ENCODE data around the gene ACP7.
"Not testable (repeated sequence)": the region's sequence is repeated elsewhere in the genome, so short reads cannot be mapped to it uniquely, and the experiment has no call there.

ACP7 gene

GRCh38 chr19:39078436-39079200 lies 5.5 kb upstream of the ACP7 start:
- DNase-seq: no peak

GRCh38 chr19:39080431-39080830 lies 3.7 kb upstream of the ACP7 start:
- no peak for DNase-seq

- no peak for DNase-seq
These were observed 2.0 kb upstream of the ACP7 start for GRCh38 chr19:39082167-39082566.

GRCh38 chr19:39082745-39083598 lies 1.2 kb upstream of the ACP7 start:
- DNase-seq: no peak

- DNase-seq: no peak
These were observed 577 bp upstream of the ACP7 start for GRCh38 chr19:39083599-39083982.

GRCh38 chr19:39084732-39085080 lies 538 bp downstream of the ACP7 start:
- DNase-seq: no peak

GRCh38 chr19:39085392-39085791 lies 1.2 kb downstream of the ACP7 start:
- DNase-seq: no peak

GRCh38 chr19:39086386-39086785 lies 2.2 kb downstream of the ACP7 start:
- DNase-seq: no peak

GRCh38 chr19:39087907-39088686 lies 3.9 kb downstream of the ACP7 start:
- DNase-seq: no peak

- DNase-seq: not testable (repeated sequence)
These were observed 5.8 kb downstream of the ACP7 start for GRCh38 chr19:39090016-39090415.

- no peak for DNase-seq
These were observed 6.7 kb downstream of the ACP7 start for GRCh38 chr19:39090881-39091280.

GRCh38 chr19:39095799-39096540 lies 11.8 kb downstream of the ACP7 start:
- DNase-seq: not testable (repeated sequence)

GRCh38 chr19:39097299-39097698 lies 13.1 kb downstream of the ACP7 start:
- DNase-seq: no peak

- no peak for DNase-seq
These were observed 13.6 kb downstream of the ACP7 start for GRCh38 chr19:39097721-39098120.

- no peak for DNase-seq
These were observed 14.4 kb downstream of the ACP7 start for GRCh38 chr19:39098365-39099269.

- no peak for DNase-seq
These were observed 15.2 kb downstream of the ACP7 start for GRCh38 chr19:39099341-39099740.

- no peak for DNase-seq
These were observed 16.5 kb downstream of the ACP7 start for GRCh38 chr19:39100500-39101166.

- no peak for DNase-seq
These were observed 19.0 kb downstream of the ACP7 start for GRCh38 chr19:39103151-39103550.

GRCh38 chr19:39104186-39104596 lies 20.0 kb downstream of the ACP7 start:
- DNase-seq: no peak

- no peak for DNase-seq
These were observed 22.0 kb downstream of the ACP7 start for GRCh38 chr19:39106194-39106593.

- DNase-seq: no peak
These were observed 25.5 kb downstream of the ACP7 start for GRCh38 chr19:39109641-39110040.

Data from NCI-H2029 treated with DMSO at 0.1 percent for 48 hours (cell line).